ENCODE results near the gene TEDC2. TPM values are rescaled to one million over a fixed set of nuclear protein-coding genes. Genes with fewer than 3 reads are reported as not detected.
A peak's percentile ranks its signal among the peaks of the same experiment; 100 is the strongest.

The TEDC2 gene
- total RNA-seq, 4 donors from 2014 or later = 0.83 to 0.96 TPM; not detected in 2

- intact Hi-C loops (cut with DNase I) = no loop called here
- TF ChIP-seq CTCF (IDR thresholded peaks at IDR 0.05) (no peak), POLR2A (IDR thresholded peaks at IDR 0.05) (no peak)
- Histone ChIP-seq H3K27ac (no peak overlapping the region), H3K9me3 (no peaks in the 10 kb centered on the region), H3K27me3 (no peaks in the 10 kb centered on the region), H3K4me1 (peaks cover 29 to 62% of the 10 kb centered on the region in 2 donors), H3K4me3 (replicated peaks in 1 of 3) (no peak overlapping the region), H3K36me3 (no peaks in the 10 kb centered on the region)
- WGBS, 2 donors = 16% methylated on average over 15 to 17 of the region's 49 CpGs
- no peak for DNase-seq
These were observed 13.6 kb downstream of the TEDC2 start for GRCh38 chr16:2473446-2473926.

DNA sequence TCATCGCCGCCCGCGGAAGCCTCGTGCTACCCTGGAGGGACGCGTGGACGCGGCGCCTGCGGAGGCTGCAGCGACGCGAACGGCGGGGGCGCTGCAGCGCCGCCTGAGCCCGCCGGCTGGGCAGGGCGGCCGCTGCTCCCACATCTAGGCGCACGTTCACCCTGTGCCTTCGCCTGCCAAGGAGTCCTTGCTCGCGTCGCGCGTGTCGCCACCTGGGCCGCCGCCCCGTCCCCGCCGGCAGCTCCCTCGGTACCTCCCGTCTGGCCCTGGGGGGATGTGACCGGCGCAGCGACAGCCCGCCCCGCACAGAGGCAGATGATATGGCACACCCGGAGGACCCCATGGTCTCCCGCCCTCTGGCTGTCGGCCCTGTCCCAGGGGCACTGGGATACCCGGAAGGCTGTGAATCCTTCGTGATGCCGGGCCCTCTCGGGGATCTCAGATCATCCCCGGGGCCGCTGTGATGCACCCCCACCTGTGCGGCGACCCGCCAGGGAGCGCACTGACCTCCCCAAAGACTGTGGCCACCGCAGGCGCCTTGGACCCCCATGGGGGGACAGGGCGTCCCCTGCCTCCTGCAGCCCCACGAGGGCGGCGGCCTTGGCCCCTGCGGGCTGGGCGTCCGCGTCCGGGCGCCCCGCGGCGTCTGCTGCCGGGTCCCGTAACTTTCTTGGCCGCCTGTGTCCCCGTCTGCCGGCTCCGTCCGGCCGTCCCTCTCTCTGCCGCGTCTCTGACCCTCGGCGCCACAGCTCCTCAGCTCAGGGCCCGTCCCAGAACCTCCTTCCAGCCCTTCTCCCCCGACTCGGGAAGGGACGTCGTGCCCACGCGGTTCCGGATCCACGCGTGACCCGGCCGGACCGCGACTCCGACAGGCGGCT is 14.3 kb downstream of the TEDC2 start:
- Histone ChIP-seq H3K4me3 (replicated peaks in 1 of 3) (peak overlapping the region; percentile 27 to 81 (median 75)), H3K27ac (peak overlapping the region; percentile 78 to 95 (median 86)), H3K4me1 (peaks cover 22 to 54% of the 10 kb centered on the region in 2 donors), H3K27me3 (no peaks in the 10 kb centered on the region), H3K9me3 (no peaks in the 10 kb centered on the region), H3K36me3 (no peaks in the 10 kb centered on the region)
- WGBS, 2 donors = 0 to 1% methylated on average over 16 to 18 of the region's 100 CpGs
- DNase-seq = peak; percentile 54 to 56
- intact Hi-C loops (cut with DNase I) = no loop called here
- peak in 1 of 2 donors; percentile 17 for TF ChIP-seq POLR2A (IDR thresholded peaks at IDR 0.05)
- peak in 4 of 6 experiments; percentile 4 to 63 (median 36) for TF ChIP-seq CTCF (IDR thresholded peaks at IDR 0.05)

GRCh38 chr16:2474877-2475412 is 15.0 kb downstream of the TEDC2 start, which contains the start of gene TBC1D24:
TSS of gene TBC1D24 (plus strand) at chr16:2475127. CDS start at chr16:2496149, 21,022 bp downstream.
- WGBS, 2 donors = 0% methylated on average over 20 of the region's 77 CpGs; no CpG with 5 or more reads in 1 of the 2 donors

GRCh38 chr16:2475413-2476344 is 15.8 kb downstream of the TEDC2 start:
- Histone ChIP-seq H3K4me1 (peaks cover 20 to 53% of the 10 kb centered on the region in 2 donors), H3K9me3 (no peaks in the 10 kb centered on the region), H3K27ac (peak overlapping the region in 1 of 3 donors; percentile 58), H3K4me3 (replicated peaks in 1 of 3) (peak overlapping the region; percentile 43 to 81 (median 75)), H3K36me3 (no peaks in the 10 kb centered on the region), H3K27me3 (no peaks in the 10 kb centered on the region)
- 21 to 37% methylated on average over 14 to 15 of the region's 55 CpGs for WGBS, 2 donors
- no peak for TF ChIP-seq POLR2A (IDR thresholded peaks at IDR 0.05)
- peak; percentile 63 to 66 for DNase-seq
- intact Hi-C loops (cut with DNase I) = no loop called here

More at GRCh38 chr16:2474877-2475412, 15.0 kb downstream of the TEDC2 start, which contains the start of gene TBC1D24:
- TF ChIP-seq POLR2A (IDR thresholded peaks at IDR 0.05) (peak in 1 of 2 donors; percentile 79), CTCF (IDR thresholded peaks at IDR 0.05) (no peak)
- Histone ChIP-seq H3K4me1 (peaks cover 19 to 50% of the 10 kb centered on the region in 2 donors), H3K4me3 (replicated peaks in 1 of 3) (peak within 1 kb of the TSS; percentile 43 to 81 (median 75)), H3K9me3 (no peaks in the 10 kb centered on the region), H3K27ac (peak within 1 kb of the TSS; percentile 78 to 95 (median 86)), H3K36me3 (no peaks in the 10 kb centered on the region), H3K27me3 (no peaks in the 10 kb centered on the region)
- peak; percentile 87 for DNase-seq
- intact Hi-C loops (cut with DNase I) = no loop called here

DNA sequence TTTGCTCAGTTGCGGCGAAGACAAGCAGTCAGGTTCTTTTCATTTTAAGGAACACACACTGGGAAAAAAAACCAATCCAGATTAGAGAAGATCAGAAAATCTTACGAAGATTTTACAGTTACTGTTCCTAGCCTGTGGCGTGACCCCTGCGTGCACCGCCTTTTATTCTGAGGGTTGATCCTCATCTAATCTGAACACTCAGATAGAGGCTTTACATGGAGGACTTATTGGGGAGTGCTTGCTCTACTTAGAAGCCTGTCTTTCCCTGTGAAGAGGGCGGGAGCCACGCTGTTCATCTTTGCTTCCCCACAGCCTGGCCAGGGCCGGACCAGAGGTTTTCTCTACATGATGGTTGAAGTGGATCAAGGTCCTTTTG is 16.4 kb downstream of the TEDC2 start:
- TF ChIP-seq POLR2A (IDR thresholded peaks at IDR 0.05) (no peak), CTCF (IDR thresholded peaks at IDR 0.05) (no peak)
- WGBS, 2 donors = 95 to 96% methylated on average over 9 of the region's 9 CpGs

More for the DNA sequence above, 16.4 kb downstream of the TEDC2 start:
- H3K27ac ChIP-seq = peak overlapping the region in 1 of 3 donors; percentile 58
- intact Hi-C loops (cut with DNase I) = no loop called here
- H3K4me3 ChIP-seq (replicated peaks in 1 of 3) = peak overlapping the region in 1 of 3 donors; percentile 81
- H3K9me3 ChIP-seq = no peaks in the 10 kb centered on the region
- no peak for DNase-seq
- H3K27me3 ChIP-seq = no peaks in the 10 kb centered on the region
- H3K4me1 ChIP-seq = peaks cover 27 to 53% of the 10 kb centered on the region in 2 donors
- no peaks in the 10 kb centered on the region for H3K36me3 ChIP-seq
